ENCODE results near the gene TFCP2. TPM values are rescaled to one million over a fixed set of nuclear protein-coding genes. Genes with fewer than 3 reads are reported as not detected.
"Not testable (repeated sequence)": the region's sequence is repeated elsewhere in the genome, so short reads cannot be mapped to it uniquely, and the experiment has no call there.

TFCP2 gene, protein sequence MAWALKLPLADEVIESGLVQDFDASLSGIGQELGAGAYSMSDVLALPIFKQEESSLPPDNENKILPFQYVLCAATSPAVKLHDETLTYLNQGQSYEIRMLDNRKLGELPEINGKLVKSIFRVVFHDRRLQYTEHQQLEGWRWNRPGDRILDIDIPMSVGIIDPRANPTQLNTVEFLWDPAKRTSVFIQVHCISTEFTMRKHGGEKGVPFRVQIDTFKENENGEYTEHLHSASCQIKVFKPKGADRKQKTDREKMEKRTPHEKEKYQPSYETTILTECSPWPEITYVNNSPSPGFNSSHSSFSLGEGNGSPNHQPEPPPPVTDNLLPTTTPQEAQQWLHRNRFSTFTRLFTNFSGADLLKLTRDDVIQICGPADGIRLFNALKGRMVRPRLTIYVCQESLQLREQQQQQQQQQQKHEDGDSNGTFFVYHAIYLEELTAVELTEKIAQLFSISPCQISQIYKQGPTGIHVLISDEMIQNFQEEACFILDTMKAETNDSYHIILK
- polyA plus RNA-seq: 10 to 100 TPM; 10.1 to 16.6 (median 11.7) TPM

DNA sequence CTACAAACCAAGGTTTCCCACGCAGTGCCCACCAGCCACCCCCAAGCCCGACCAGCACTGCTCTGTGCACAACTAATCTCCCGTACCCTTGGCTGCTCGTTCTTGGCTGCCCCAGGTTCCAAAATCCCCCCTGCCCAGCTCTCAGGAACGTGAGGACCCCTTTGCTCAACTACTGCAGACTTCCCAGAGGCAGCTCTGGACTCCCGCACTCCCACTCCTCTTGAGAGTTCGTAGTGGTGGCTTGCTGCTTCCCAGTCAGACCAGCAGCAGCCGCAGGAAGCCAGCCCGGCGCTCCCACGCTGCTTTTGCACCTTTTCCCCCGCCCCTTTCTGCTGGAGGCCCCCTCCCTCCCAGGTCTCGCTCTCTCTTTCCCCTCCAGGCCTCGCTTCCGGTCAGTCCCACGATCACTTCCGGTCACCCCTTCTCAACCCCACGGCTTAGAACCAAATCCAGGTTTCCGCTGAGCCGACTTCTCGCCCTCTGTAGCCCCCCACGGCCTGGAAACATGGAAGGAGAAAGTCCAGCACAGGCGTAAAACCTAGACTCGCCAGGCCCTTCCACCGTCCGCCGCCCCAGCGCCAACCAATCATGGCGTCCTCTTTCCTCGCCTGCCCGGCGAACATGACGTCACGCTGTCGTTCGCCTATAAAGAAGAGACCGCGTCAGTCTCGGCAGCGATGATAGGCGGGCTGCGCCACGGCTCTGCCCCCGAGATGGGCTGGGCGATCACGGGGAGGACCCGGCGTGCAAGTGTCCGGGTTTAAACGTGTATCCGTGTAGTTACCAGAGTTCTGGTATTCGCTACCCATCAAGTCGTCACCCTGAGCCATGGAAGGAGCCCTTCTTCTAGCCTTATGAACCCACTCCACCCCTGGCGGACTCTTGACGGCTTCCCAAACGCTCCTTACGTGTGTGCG, at the start of gene TFCP2:
TFCP2 (minus strand) TSS at position 621 of the 917 bp plus-strand sequence. CDS start 713 bp downstream, outside the sequence.
- Mint-ChIP-seq H3K9me3 (no peaks in the 10 kb centered on the region), H3K27ac (peak within 1 kb of the TSS; percentile 40 to 95 (median 82)), H3K27me3 (ENCODE audit: low read depth in 3 of 3) (peaks cover 0 to 6% (median 0%) of the 10 kb centered on the region in 3 donors), H3K4me3 (peak within 1 kb of the TSS in 4 of 5 donors; percentile 83 to 87 (median 84)), H3K4me1 (peaks cover 11 to 14% of the 10 kb centered on the region in 2 donors), H3K36me3 (no peaks in the 10 kb centered on the region)
- peak; percentile 93 for DNase-seq

DNA sequence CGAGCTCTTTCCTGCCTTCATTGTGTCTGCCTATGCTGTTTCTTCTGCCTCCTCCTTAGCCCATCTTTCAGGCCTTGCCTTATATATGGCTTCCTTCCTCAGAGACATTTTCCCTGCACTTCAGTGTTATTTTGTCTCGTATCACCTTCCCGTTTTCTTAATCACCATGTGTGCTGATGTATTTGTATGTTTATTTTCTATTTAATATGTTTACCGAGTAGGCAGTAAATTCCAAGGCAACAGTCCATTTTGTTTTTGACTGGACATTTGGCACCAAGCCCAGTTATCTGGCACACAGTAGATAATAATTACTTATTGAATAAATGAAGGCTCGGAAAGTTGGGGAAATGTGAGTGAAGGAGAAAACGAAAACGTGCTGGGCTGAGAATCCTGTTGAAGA, 49.5 kb upstream of the TFCP2 start:
- no peak overlapping the region for H3K4me3 Mint-ChIP-seq
- H3K9me3 Mint-ChIP-seq: no peaks in the 10 kb centered on the region
- H3K27ac Mint-ChIP-seq: no peak overlapping the region
- H3K27me3 Mint-ChIP-seq (ENCODE audit: low read depth in 3 of 3): peaks cover 2 to 5% (median 5%) of the 10 kb centered on the region in 3 donors
- DNase-seq: no peak
- H3K4me1 Mint-ChIP-seq: peaks cover 13 to 15% of the 10 kb centered on the region in 2 donors
- H3K36me3 Mint-ChIP-seq: no peaks in the 10 kb centered on the region

DNA sequence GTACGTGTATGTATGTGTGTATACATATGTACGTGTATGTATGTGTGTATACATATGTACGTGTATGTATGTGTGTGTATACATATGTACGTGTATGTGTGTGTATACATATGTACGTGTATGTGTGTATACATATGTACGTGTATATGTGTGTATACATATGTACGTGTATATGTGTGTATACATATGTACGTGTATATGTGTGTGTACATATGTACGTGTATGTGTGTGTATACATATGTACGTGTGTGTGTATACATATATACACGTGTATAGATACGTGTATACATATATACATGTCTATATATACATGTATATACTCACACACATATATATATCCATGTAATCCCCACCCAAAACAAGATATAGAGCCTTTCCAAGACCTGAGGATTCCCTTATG, 46.9 kb upstream of the TFCP2 start:
- not testable (repeated sequence) for H3K27me3 Mint-ChIP-seq (ENCODE audit: low read depth in 3 of 3); H3K27ac Mint-ChIP-seq; H3K36me3 Mint-ChIP-seq; H3K9me3 Mint-ChIP-seq; DNase-seq
- peaks cover 13 to 21% of the 10 kb centered on the region in 2 donors for H3K4me1 Mint-ChIP-seq
- peak overlapping the region in 2 of 5 donors; percentile 81 to 89 for H3K4me3 Mint-ChIP-seq

DNA sequence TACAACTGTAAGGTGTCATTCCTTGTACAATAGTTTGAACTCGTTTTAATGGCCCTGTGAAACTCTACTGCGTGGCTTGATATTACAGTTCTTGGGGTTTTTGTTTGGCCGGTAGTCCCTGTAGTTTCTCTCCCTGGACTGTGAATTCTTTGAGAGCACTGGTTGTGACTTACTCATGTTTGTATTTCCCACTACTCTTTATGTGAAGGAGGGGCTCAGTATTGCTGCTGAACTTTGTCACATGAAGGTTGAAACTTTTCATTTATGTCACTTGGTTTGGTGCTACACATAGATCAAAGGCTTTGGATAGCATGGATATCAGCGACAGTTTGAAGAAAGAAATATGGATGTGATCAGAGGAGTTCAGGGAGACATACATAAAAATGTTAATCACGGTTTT, 46.4 kb upstream of the TFCP2 start:
- H3K4me3 Mint-ChIP-seq: peak overlapping the region; percentile 65 to 92 (median 81)
- H3K27ac Mint-ChIP-seq: peak overlapping the region in 5 of 6 donors; percentile 63 to 88 (median 76)
- no peak for DNase-seq
- peaks cover 3 to 6% (median 5%) of the 10 kb centered on the region in 3 donors for H3K27me3 Mint-ChIP-seq (ENCODE audit: low read depth in 3 of 3)
- H3K36me3 Mint-ChIP-seq: no peaks in the 10 kb centered on the region
- peaks cover 13 to 21% of the 10 kb centered on the region in 2 donors for H3K4me1 Mint-ChIP-seq
- H3K9me3 Mint-ChIP-seq: no peaks in the 10 kb centered on the region

DNA sequence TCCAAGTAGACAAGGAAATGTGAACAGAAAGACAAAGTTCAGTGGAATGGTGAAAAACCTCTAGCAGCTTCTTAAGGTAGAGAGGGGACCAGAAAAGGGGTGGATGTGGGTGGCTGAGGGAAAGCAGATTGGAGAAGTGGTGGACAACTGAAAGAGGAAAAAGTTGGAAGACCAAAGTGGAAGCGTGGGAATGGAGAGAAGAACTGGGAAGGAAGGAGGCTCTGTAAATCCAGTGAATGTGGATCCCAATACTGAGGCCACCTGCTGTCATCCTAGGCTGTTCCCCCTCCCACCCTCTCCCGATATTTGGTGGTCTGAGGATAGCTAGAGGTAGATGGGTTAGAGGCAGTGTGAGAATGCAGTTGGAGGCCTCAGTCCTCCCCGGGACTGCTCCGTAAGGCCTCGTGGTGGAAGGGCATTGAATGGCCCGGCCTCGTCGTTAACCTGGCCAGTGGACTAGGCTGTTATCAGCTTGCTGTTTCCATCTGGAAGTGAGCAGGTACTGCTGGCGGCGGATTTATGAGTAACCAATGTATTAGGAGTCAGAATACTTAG, 45.7 kb upstream of the TFCP2 start:
- peaks cover 13 to 21% of the 10 kb centered on the region in 2 donors for H3K4me1 Mint-ChIP-seq
- H3K27ac Mint-ChIP-seq: peak overlapping the region; percentile 75 to 95 (median 89)
- no peak for DNase-seq
- H3K4me3 Mint-ChIP-seq: peak overlapping the region; percentile 81 to 93 (median 92)
- no peaks in the 10 kb centered on the region for H3K36me3 Mint-ChIP-seq
- peaks cover 3 to 6% (median 5%) of the 10 kb centered on the region in 3 donors for H3K27me3 Mint-ChIP-seq (ENCODE audit: low read depth in 3 of 3)
- H3K9me3 Mint-ChIP-seq: no peaks in the 10 kb centered on the region

DNA sequence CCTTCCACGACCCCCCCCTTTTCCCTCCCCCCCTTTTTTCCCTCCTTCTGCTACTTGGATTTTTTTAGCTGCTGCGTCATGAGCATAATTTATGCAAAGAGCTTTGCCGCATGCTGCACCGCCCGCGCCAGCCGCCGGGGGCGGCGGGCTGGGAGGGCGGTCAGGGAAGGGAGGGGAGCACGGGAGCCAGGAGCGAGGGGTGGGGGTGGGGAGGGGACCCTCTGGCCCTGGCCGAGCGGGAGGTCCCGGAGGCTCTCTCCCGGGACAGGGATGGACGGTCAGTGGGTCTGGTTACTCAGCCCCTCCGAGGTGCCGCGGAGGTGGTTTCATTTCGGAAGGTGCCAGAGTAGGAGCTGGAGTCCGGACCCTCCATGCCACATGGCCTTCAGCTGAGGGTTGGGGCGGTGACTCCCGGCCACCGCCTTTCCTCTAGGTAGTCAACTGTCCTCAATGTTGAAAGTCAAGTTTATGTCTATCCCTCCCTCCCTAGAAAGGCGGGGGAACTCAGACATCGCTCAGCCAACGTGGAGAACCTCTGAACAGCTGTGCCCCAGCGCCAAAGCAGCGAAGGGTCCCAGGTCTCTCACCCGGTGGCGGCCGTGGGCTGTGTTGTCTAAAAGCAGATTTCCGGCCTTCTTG, 45.2 kb upstream of the TFCP2 start, which contains the start of gene POU6F1:
POU6F1 (minus strand) TSS at position 95 of the 639 bp plus-strand sequence. CDS start 11,226 bp downstream, outside the sequence.
- peaks cover 3 to 6% (median 5%) of the 10 kb centered on the region in 3 donors for H3K27me3 Mint-ChIP-seq (ENCODE audit: low read depth in 3 of 3)

DNA sequence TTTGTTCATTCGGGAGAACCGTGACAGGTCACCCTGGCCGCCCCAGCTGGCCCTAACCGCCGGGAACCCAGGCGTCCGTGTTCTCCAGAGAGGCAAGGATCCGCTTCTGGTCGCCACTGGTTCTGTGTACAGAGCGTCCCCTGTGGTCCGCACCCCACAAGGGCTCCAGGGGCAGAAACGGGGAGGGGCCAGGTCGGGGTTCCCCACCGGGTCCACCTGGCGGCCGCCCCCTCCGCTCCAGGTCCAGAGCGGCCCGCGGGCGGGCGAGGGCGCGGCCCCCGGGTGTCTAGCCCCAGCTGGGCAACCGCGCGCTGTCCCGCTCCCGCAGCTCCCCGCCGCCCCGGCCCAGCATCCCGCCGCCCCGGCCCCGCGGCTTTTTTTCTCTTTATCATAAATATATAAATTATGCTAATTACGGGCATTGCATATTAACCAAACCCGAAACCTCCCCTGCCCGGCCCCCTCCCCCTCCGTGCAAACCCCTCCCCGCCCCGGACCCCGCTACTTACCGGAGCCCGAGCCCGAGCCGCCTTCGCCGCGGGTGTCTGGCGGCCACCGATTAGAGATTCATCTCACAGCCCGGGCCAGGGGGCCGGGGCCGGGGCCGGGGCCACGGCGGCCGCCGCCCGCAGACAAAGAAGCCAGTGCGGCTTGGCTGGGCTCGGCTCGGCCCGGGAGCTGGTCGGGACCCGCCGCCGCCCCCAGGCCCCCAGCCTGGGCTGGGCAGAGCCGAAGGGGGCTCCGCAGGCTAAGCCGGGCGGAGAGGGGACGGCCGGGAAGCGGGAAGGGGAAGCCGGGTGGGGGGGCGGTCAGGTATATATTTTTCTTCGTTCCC, 44.4 kb upstream of the TFCP2 start:
- no peaks in the 10 kb centered on the region for H3K36me3 Mint-ChIP-seq
- H3K9me3 Mint-ChIP-seq: no peaks in the 10 kb centered on the region
- H3K4me3 Mint-ChIP-seq: peak overlapping the region; percentile 81 to 93 (median 92)
- peaks cover 13 to 21% of the 10 kb centered on the region in 2 donors for H3K4me1 Mint-ChIP-seq
- peak; percentile 47 to 53 (median 47) for DNase-seq
- H3K27ac Mint-ChIP-seq: peak overlapping the region; percentile 34 to 95 (median 88)
- H3K27me3 Mint-ChIP-seq (ENCODE audit: low read depth in 3 of 3): peaks cover 3 to 6% (median 5%) of the 10 kb centered on the region in 3 donors

More for the DNA sequence above, 45.2 kb upstream of the TFCP2 start, which contains the start of gene POU6F1:
- no peaks in the 10 kb centered on the region for H3K36me3 Mint-ChIP-seq
- no peaks in the 10 kb centered on the region for H3K9me3 Mint-ChIP-seq
- DNase-seq: peak; percentile 64 to 73 (median 73)
- H3K27ac Mint-ChIP-seq: peak within 1 kb of the TSS; percentile 75 to 95 (median 89)
- peak within 1 kb of the TSS; percentile 81 to 93 (median 92) for H3K4me3 Mint-ChIP-seq
- peaks cover 13 to 21% of the 10 kb centered on the region in 2 donors for H3K4me1 Mint-ChIP-seq

DNA sequence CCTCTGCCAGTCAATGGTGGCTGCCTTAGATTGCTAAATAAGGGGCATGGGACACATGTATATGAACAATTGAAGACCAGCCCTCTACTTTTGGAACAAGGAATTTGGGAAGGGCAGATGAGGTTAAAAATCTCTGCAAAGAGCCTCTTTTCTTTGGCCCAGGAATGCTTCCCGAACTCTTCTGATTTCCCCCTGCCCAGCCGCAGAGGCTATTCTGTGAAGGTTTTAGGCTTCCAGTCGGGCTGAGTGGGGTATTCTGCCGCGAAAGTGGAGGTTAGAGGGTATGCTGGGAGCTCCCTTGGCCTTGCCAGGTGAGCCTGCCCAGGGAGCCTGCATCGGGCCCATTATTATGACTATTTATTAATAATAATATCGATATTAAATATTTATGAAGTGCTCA, 43.7 kb upstream of the TFCP2 start:
- Mint-ChIP-seq H3K27ac (peak overlapping the region; percentile 4 to 80 (median 56)), H3K27me3 (ENCODE audit: low read depth in 3 of 3) (peaks cover 0 to 6% (median 5%) of the 10 kb centered on the region in 3 donors), H3K36me3 (no peaks in the 10 kb centered on the region), H3K9me3 (no peaks in the 10 kb centered on the region), H3K4me1 (peaks cover 13 to 21% of the 10 kb centered on the region in 2 donors), H3K4me3 (peak overlapping the region; percentile 65 to 76 (median 71))
- DNase-seq: no peak

DNA sequence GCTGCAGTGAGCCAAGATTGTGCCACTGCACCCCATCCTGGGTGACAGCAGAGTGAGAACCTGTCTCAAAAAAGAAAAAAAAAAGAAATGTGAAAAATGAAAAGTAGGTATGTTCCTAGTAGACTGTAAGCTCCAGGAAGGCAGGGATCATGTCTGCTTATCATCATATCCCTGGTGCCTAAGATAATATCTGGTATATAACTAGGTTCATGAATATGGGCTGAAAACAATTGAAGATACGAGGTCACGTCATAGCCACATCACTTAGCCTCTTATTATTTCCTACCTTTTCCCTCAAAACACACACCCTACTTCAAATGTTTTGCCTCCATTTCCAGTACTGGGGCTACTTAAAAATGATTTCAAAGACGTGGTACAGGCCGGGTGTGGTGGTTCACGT, 42.0 kb upstream of the TFCP2 start:
- Mint-ChIP-seq H3K27me3 (ENCODE audit: low read depth in 3 of 3) (peaks cover 0 to 7% (median 5%) of the 10 kb centered on the region in 3 donors), H3K9me3 (no peaks in the 10 kb centered on the region), H3K4me1 (peaks cover 13 to 21% of the 10 kb centered on the region in 2 donors), H3K36me3 (peaks cover 0 to 4% (median 4%) of the 10 kb centered on the region in 3 donors), H3K27ac (no peak overlapping the region), H3K4me3 (no peak overlapping the region)
- no peak for DNase-seq

DNA sequence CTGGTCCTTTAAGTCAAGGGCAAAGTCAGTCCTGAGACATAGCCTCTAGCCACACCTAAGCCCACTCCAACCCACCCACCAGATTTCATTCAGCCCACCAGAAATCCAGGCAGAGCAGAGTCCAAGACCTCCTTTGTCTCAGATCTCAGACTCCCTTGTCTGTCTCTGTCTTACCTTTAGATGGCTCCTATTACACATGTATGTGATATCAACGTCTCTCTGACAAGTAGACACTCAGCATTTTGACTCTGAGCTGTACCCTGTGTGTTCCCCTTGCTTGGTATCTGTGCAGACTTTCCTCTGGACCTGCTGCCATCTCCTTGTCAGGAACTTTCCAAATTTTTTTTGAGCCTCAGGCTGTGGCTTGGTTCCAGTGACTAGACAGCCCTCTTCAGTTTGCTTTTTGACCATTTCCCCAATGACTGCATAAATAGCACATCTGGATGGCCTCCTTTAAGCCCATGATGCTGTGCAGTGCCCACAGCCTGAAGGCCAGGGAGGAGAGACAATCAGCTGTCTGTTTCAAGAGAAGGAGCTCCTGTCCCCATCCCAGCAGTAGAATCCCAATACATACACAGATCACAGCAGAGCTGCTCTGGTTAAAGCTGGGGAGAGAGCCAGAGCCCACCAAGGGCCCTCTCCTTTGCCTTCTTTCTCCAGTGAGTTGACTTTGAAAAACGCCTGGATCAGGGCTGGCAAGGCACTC, 37.9 kb upstream of the TFCP2 start:
- no peak overlapping the region for H3K27ac Mint-ChIP-seq
- H3K36me3 Mint-ChIP-seq: peaks cover 0 to 4% (median 4%) of the 10 kb centered on the region in 3 donors
- no peaks in the 10 kb centered on the region for H3K9me3 Mint-ChIP-seq
- no peaks in the 10 kb centered on the region for H3K4me1 Mint-ChIP-seq
- H3K4me3 Mint-ChIP-seq: no peak overlapping the region
- DNase-seq: no peak
- peaks cover 0 to 1% (median 0%) of the 10 kb centered on the region in 3 donors for H3K27me3 Mint-ChIP-seq (ENCODE audit: low read depth in 3 of 3)

DNA sequence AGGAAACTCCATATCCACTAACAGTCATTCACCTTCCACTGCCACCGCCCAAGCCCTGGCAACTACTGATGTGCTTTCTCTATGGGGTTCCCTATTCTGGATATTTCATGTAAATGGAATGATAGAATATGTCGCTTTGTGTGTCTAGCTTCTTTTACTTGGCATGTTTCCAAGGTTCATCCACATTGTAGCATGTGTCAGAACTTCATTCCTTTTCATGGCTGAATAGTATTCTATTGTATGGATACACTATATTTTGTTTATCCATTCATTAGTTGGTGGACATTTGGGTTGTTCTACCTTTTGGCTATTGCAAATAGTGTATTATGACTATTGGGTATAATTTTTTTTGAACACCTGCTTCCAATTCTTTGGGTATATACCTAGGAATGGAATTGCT, 36.3 kb upstream of the TFCP2 start:
- H3K4me3 Mint-ChIP-seq: no peak overlapping the region
- H3K9me3 Mint-ChIP-seq: no peaks in the 10 kb centered on the region
- DNase-seq: no peak
- peaks cover 0 to 4% (median 4%) of the 10 kb centered on the region in 3 donors for H3K36me3 Mint-ChIP-seq
- no peaks in the 10 kb centered on the region for H3K4me1 Mint-ChIP-seq
- peaks cover 0 to 1% (median 0%) of the 10 kb centered on the region in 3 donors for H3K27me3 Mint-ChIP-seq (ENCODE audit: low read depth in 3 of 3)
- no peak overlapping the region for H3K27ac Mint-ChIP-seq

All from immature natural killer cell (primary cell).